GM13976 (cell line): ENCODE data around the gene MMP25.

Source experiments
- DNase-seq: peaks from one replicate; pipeline ENCODE4 v3.0.0; 2012; ENCODE audit warnings: low spot score
- CTCF ChIP-seq: IDR thresholded peaks from 2 replicates; pipeline ENCODE4 v1.5.1; 2012; ENCODE audit warnings: borderline replicate concordance, mild to moderate bottlenecking; ENCODE audit not compliant: insufficient read depth; ENCODE audit errors: extremely low read depth, missing control alignments, control extremely low read depth
- in situ Hi-C: fragments of 300-500 bp; cut with MboI; formaldehyde crosslinking; loops from one replicate; pipeline ENCODE4 v1.12.0; 2022; ENCODE audit warnings: low sequenced_read_pairs, mixed read lengths, inconsistent platforms; ENCODE audit not compliant: unreplicated experiment

MMP25 gene

DNA sequence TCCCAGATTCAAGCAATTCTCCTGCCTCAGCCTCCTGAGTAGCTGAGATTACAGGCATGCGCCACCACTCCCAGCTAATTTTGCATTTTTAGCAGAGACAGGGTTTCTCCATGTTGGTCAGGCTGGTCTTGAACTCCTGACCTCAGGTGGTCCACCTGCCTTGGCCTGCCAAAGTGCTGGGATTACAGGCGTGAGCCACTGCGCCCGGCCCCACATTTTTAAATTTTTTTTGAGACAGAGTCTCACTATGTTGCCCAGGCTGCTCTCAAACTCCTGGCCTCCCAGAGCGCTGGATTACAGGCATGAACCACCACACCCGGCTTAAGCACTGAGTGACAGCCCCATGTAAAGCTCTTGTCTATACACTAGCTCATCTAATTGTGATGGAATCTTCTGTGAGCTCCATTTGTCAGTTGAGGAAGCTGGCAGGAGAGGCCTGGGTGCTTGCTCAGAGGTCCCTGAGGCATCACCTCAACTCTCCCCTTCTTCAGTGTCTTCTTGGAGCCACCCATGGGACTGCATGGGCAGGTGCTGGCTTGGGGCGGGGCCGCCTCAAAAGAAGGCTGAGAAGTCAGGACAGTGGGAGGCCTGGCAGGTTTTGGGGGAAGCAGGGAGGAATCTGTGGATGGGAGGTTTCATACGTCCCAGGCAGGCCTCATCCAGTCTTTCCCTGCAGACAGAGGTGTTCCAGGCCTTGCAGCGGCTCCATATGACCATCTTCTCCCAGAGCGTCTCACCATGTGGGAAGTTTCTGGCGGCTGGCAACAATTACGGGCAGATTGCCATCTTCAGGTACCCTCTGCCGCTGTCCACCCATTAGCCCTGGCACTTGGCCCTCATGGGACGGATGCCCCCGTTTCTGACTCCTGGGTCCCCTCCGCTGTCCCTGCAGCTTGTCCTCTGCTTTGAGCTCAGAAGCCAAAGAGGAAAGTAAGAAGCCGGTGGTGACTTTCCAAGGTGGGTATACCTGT, 21.0 kb upstream of the MMP25 start:
- no peak for TF ChIP-seq CTCF
- in situ Hi-C loops, result no loop called here
- no peak for DNase-seq

- DNase-seq, result no peak
- no peak for TF ChIP-seq CTCF
- in situ Hi-C loops, result no loop called here
Observed at GRCh38 chr16:3026003-3026378, 20.4 kb upstream of the MMP25 start.

GRCh38 chr16:3026609-3027488, 19.5 kb upstream of the MMP25 start:
- no peak for DNase-seq
- no peak for TF ChIP-seq CTCF
- in situ Hi-C loops, result no loop called here

- no peak for DNase-seq
- in situ Hi-C loops, result no loop called here
- TF ChIP-seq CTCF, result no peak
Observed at GRCh38 chr16:3027489-3027795, 18.9 kb upstream of the MMP25 start.

DNA sequence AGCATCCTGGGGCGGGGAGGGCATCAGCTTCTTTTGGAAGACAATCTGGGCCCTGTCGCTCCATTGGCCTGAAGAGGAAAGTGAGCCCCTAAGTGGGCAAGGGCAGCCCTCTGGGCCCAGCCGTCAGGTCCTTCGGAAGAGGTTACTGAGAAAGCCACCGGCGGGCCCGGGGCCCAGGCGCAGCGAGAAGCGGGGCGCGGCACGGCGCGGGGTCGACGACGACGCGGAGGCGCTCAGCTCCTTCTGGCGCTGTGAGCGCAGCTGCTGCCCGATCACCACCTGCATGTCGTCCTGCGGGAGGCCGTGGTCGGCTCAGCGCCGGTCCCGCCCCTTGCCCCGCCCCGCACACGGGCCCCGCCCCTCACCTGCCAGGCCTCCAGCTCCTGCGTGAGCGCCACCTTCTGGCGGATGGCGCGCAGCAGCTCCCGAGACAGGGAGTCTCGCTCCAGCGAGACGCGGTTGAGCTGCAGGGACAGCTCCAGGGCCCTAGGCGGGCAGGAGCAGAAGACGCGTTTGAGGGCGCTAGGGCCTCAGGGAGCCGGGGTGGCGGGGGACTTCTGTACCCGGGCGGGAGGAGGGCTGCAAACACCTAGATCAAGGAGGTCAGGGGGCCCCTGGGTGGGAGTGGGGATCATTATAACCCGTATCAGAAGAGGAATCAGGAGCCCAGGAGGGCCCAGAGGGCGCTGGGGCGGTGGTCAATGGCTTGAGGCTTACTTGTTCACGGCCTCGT, 18.2 kb upstream of the MMP25 start:
- in situ Hi-C loops, result no loop called here
- peak; percentile 96 for DNase-seq
- peak; percentile 94 for TF ChIP-seq CTCF

- DNase-seq, result no peak
- in situ Hi-C loops, result no loop called here
- no peak for TF ChIP-seq CTCF
Observed at GRCh38 chr16:3028716-3029319, 17.5 kb upstream of the MMP25 start.
